DMS53 (cell line): ENCODE data around the gene CHRNA4.

Source experiments
- DNase-seq: peaks from one replicate; lab custom pipeline; 2025; lab: John Stamatoyannopoulos, UW

Gene CHRNA4

DNA sequence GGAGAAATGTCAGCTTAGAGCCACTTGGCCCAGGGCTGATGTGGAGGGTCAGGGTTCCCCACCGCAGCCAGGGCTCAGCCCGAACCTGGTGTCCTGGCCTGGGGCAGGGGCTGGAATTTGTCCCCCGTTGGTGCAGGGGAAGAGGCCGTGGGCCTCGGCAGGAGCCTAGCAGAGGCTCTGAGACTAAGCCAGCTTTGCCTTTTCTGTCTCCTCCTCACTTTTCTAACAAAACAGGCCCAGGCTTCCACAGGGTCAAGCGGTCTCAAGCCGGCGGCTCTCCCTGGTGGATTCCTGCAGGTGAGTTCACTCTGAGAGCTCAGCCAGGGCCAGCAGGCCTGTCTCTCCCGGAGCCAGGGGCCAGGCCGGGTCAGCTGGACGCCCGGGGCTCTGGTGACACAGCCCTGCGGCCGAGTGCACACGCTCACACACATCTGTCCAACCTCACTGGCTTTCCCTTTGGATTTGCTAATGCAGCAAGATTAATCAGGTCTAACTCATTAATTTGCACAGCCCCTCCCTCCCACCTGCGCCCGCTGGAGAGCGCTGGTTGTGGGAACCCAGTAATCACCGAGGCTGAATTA lies 2.9 kb upstream of the CHRNA4 start:
- no peak for DNase-seq

- DNase-seq: no peak
These were observed 2.1 kb upstream of the CHRNA4 start for GRCh38 chr20:63363013-63363957.

DNA sequence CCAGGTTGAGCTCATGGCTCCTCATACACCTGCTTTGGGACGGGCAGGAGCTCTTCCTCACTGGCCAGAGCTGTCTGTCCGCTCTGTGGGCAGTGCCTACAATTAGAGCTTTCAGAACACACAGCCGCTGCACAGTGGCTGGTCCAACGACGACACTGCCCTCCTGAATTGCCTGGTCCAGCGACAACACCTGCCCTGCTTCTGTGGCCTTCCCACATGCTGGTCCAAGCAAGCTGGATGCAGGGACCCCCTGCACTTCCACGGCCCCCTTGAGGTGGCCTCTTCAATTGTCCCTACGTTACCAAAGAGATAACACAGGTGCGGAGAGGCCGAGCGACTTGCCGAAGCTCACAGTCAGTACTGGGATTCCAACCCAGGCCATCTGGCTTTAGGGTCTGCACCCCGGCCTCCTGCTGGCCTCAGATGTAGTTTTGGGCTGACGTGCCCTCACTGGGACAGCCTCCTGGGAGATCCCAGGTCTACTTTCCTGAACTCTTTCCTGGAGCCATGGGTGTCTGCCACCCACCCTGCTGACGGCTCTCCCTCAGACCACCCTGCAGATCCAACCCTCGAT lies 1.4 kb upstream of the CHRNA4 start:
- peak; percentile 21 for DNase-seq

DNA sequence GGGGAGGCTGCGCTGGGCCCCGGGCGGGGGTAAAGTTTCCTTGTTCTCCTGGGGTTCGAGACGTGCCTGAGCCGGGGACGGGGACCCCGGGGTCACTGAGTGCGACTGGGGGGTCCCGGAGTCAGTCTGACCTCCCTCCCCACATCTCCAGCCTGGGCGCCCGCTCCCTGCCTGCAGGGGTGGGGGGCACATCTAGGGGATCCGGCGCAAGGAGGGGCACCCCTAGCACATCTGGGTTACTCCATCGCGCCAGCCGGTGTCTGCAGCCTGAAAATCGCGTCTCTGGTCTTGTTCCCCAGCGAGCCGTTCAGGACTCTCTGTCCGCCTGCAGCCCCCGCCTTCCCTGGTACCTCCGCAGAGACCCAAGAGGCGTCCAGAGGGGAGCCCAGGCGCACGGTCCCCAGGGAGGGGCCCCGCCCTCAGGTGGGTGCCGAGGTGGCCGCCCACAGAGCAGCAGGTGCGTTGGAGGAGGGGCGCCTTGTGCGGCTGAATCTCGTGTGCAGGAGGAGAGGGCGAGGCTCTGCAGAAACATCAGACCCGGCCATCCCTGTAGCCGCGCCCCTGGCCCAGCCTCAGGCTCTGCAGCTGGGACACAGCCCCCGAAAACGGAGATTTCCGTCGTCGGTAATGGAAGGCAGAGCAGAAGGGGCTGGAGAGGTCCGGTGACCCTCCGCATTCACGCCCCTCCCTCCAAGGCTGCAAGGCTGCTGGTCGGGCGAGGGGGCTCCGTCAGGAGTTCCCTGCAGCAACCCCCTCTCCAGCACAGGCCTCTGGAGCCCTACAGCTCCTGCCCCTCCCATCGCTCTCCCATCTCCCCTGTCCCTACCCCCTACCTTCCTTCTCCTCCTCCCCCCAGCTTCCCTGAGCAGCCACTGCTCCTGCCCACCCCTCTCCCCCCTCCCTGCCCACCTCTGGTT lies 628 bp upstream of the CHRNA4 start:
- peak; percentile 39 for DNase-seq

- no peak for DNase-seq
These were observed 956 bp downstream of the CHRNA4 start for GRCh38 chr20:63359937-63360849.

- DNase-seq: no peak
These were observed 1.8 kb downstream of the CHRNA4 start for GRCh38 chr20:63359164-63359934.

- DNase-seq: peak; percentile 31
These were observed 2.9 kb downstream of the CHRNA4 start for GRCh38 chr20:63357921-63358905.

DNA sequence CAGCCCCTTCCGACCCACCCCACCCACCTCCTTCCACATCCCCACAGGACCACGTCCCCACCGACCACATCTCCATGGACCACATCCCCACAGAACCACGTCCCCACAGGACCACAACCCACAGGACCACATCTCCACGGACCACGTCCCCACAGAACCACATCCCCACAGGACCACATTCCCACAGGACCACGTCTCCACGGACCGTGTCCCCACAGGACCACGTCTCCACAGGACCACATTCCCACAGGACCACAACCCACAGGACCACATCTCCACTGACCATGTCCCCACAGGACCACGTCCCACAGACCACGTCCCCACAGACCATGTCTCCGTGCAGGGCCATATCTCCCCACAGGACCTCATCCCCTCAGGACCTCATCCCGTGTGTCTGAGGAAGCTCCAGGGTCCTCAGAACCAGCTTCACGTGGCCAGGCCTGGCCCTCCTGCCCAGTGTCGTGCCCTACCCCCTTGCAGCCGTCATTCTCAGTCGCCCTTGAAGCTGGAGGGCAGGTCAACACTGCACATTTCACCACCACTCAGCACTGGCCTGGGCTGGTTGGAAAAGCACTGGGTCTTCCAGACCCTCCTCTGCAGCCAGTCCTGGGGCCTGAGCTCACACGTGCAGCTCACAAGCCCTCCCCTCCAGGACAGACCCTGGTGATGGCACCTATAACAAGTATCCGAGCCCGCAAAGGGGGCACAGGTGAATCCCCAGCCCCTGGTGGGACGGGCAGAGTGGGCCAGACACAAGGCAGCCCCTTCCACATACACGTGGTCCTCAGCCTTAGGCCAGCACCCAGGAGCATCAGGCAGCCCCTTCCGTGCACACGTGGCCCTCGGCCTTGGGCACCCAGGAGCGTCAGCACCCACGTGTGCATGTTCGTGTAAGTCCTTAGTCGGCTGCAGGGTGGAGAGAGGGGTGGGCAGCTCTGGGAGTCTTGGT lies 3.9 kb downstream of the CHRNA4 start:
- no peak for DNase-seq

- no peak for DNase-seq
These were observed 4.6 kb downstream of the CHRNA4 start for GRCh38 chr20:63356511-63356910.

GRCh38 chr20:63355781-63356295 lies 5.3 kb downstream of the CHRNA4 start:
- no peak for DNase-seq

DNA sequence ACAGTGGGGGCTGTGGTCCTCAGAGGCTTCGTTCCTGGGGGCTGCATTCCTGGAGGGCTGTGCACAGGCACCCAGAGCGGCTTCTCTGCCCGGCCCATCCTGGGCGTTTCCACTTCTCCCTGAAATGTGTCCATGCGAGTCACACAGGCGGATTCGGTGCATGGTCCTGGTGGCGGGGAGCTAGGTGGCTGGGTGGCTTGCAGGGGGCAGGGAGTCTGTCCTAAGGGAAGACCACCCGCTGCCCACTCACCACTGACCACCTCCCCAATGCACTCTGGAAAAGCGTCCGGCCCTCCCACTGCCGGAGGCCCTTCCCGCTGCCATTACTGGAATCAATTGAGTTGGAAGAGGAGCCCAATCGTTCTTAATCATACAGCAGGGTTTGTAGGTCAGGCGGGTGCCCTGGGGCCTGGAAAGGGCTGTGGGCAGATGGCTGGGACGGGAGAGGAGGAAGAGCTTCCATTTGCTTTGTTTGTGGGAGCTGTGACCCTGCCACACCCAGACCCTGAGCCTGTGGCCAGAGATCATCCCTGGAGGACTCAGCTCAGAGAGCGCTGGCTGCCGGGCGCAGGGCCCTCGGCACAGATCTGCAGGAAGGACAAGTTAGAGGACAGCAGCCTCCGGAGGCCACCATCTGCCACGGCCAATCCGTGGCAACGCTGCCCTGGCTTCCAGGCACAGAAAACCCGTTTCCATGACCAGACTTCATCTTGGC lies 6.4 kb downstream of the CHRNA4 start:
- DNase-seq: no peak

DNA sequence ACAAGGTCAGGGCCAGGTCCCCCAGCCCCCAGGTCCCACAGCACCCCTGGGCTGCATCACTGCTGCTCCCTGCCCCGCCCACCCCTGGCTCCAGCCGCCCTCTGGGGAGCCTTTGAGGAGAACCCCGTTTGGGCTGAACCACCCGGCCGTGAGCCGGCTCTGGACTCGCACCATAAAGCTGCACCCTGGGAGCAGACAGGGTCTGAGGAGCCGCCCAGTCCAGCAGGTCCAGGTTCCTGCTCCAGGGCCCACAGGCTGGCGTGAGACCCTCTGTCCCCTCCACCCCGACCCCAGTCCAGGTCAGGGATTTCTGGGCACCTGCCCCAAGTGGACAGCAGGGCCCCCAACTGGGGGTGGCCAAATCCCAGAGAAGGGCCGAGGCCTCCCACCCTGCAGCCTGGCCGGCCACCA lies 8.3 kb downstream of the CHRNA4 start:
- no peak for DNase-seq

DNA sequence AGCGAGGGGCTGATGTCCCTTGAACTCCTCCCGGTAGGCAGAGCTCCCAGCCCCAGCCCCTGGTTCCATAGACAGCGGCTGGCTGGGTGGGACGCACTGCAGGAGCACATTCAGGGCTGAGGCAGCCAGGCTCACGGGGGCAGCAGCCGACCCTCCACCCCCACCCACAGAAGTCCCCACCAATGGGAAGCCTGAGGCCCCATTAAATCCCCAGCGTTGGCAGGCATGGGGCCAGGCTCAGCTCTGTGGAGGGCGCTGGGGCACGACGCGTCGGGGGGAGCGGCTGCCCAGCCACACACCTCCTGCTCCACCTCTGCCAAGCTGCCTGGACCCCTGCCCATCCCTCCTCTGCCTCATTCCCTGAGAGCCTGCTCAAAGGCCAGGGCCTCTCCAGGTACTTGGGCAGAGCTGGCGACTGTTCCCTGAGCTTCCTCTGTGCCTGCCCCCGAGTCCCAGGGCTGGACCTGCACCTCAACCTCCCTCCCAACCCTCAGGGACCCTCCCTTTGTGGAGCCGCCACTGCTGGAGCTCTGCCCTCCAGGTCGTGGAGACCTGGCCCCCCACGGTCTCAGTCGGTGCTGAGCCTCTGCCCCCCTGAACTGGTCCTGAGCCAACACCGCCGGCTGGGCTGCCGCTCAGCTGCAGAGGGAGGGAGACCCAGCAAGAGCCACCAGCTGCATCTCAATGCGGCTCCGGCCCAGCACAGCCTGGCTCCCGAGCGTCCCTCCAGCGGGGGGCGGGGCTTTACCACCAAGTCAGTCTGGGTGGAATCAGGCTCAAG lies 9.1 kb downstream of the CHRNA4 start:
- DNase-seq: peak; percentile 20

GRCh38 chr20:63351326-63351700 lies 9.8 kb downstream of the CHRNA4 start:
- no peak for DNase-seq

DNA sequence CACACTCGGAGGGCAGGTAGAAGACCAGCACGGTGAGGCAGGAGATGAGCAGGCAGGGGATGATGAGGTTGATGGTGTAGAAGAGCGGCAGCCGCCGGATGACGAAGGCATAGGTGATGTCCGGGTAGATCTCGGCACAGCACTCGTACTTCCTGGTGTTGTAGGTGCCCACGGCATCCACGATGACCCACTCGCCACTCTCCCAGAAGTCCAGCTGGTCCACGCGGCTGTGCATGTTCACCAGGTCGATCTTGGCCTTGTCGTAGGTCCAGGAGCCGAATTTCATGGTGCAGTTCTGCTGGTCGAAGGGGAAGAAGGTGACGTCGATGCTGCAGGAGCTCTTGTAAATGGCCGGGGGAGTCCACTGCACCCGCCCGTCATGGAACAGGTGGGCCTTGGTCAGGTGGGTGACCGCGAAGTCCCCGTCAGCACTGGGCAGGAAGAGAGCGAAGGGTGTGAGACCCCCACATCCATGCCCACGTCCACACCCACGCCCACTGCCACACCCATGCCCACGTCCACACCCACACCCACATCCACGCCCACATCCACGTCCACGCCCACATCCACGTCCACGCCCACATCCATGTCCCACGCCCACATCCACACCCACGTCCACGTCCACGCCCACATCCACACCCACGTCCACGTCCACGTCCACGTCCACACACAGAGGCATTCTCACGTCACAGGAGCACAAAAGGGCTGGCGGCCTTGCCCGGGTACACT lies 10.4 kb downstream of the CHRNA4 start:
- no peak for DNase-seq
